HG02642 (cell line): ENCODE data around the gene AKNA.
"Not testable (repeated sequence)": the region's sequence is repeated elsewhere in the genome, so short reads cannot be mapped to it uniquely, and the experiment has no call there.

ENCODE experiments used
- ATAC-seq: cut with Tn5 transposase; IDR thresholded peaks from one replicate; pipeline ENCODE4 v1.9.1; 2021; ENCODE audit warnings: mild to moderate bottlenecking; ENCODE audit not compliant: unreplicated experiment, poor library complexity

Gene AKNA

DNA sequence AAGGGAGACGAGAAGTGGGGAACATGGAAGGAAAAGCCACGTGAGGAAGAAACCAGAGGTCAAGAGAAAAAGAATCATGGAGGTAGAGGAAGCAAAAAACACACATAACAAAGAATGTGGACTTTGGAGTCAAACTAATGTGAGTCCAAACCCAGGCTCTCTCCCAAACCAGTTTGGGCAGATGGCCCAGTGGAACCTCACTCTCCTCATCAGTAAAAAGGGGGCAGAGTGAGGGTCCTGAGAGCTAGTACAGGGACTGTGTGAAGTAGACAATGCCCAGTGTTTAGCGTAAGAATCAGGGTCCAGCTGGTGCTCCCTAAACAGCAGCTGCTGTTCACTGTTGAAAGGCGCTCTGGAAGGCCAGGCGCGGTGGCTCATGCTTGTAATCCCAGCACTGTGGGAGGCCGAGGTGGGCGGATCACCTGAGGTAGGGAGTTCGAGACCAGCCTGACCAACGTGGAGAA lies 59.4 kb downstream of the AKNA start:
- not testable (repeated sequence) for ATAC-seq

DNA sequence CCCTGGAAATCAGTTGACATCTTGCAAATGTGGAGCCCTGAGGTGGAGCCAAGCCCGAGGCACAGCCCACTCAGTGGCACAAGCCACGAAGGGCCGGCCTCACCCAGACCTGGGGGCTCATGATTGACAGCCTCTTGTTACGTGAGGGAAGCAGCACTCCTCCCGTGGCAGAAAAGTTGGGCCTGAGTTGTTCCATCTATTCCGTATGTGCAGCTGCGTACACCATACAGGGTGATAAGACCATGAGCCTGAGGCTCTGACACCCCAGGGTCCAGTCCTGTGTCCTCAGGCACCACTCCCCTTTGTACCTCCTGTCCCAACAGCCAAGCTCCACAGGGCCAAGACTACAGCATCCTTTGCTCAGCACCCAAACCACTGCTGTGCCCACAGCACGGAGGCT lies 60.0 kb downstream of the AKNA start:
- ATAC-seq: no peak

DNA sequence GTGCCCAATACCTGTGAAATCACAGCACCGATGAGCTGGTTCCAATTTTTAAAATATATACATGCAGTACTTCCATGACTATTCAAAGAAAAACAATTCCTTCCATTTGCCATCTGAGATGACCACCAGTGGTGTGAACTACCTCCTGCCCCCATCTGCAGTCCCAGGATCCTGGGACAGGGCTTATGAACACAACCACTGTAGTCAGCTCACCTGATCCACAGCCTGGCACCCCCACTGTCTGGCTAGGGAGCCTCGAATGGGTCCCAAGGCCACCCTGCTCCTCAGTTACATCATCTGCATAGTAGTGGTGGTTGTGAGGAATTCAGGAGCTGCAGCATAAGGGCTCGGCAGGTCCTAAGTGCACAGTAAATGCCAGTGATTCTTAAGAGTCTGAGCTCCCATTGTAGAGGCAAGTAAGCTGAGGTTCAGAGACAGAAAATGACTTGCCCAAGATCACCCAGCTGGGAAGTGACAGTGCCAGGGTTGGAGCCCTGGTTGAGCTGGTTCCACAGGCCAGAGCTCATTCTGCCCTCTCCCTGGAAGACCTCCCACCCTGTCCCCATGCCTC lies 62.0 kb downstream of the AKNA start:
- not testable (repeated sequence) for ATAC-seq

DNA sequence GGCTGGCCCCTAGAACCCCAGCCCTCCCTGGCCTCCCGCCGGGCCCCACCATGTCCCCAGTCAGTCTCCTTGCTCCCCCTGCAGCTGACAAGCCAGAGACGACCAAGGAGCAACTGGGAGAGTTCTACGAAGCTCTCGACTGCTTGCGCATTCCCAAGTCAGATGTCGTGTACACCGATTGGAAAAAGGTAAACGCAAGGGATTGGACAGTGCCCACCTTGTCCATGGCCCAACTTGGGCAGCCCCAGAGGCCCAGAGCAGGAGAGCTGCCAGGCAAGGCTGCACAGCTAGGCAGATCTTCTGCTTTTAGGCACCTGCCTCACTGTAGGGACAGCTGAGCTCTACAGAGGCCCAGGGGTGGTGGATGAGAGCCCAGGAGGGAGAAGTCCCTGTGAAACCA lies 62.8 kb downstream of the AKNA start:
- not testable (repeated sequence) for ATAC-seq

DNA sequence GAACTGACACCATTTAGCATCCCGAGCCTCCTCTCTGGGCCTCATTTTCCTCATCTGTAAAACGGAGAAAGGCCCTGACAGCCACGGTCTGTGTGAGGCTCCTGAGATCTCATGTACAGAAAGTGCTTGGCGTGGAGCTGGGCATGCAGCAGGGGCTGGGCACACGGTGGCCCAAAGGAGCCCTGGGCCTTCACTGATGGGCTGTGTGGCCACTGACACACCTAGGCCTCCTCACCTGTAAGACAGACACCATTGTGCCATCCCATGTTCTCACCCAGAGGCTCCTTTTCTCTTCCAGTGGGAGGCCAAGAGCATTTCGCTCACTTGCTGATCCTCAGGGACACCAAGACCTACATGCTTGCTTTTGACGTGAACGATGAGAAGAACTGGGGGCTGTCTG lies 63.3 kb downstream of the AKNA start:
- no peak for ATAC-seq

DNA sequence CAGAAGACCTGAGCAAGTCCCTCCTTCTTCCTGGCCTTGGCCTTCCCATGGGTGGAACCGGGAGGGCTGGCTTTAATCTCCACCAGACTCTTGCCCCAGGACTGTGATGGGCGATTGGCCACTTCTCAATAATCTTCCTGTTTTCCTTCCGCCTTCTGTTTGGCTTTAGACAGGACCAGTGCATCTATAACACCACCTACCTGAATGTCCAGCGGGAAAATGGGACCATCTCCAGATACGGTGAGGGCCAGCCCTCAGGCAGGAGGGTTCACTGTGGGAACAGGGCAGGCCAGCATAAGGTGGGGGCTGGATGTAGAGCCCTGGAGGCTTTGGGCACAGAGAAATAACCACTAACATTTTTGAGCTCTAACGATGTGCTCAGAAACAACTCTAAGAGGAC lies 63.9 kb downstream of the AKNA start:
- not testable (repeated sequence) for ATAC-seq

DNA sequence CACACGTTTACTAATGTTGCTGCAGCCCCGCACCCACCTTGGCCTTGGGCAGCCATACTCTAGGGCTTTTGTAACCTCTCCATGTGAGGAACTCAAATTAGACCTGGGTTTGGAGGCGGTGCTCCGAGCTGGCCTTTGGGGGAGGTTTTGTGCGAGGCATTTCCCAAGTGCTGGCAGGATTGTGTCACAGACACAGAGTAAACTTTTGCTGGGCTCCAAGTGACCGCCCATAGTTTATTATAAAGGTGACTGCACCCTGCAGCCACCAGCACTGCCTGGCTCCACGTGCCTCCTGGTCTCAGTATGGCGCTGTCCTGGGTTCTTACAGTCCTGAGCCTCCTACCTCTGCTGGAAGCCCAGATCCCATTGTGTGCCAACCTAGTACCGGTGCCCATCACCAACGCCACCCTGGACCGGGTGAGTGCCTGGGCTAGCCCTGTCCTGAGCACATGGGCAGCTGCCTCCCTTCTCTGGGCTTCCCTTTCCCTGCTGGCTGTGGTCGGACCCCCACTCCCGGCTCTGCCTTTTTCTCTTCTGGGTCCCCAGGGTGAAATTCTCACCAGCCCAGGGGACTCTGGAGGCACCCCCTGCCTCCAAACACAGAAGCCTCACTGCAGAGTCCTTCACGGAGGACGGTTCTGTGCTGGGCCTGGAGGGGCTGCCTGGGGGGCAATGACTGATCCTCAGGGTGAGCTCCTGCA lies 64.8 kb downstream of the AKNA start, which contains the start of gene ORM1:
Gene ORM1 (plus strand): TSS at position 268 of the 701 bp plus-strand sequence. CDS start 36 bp downstream, at position 304.
- ATAC-seq: not testable (repeated sequence)

DNA sequence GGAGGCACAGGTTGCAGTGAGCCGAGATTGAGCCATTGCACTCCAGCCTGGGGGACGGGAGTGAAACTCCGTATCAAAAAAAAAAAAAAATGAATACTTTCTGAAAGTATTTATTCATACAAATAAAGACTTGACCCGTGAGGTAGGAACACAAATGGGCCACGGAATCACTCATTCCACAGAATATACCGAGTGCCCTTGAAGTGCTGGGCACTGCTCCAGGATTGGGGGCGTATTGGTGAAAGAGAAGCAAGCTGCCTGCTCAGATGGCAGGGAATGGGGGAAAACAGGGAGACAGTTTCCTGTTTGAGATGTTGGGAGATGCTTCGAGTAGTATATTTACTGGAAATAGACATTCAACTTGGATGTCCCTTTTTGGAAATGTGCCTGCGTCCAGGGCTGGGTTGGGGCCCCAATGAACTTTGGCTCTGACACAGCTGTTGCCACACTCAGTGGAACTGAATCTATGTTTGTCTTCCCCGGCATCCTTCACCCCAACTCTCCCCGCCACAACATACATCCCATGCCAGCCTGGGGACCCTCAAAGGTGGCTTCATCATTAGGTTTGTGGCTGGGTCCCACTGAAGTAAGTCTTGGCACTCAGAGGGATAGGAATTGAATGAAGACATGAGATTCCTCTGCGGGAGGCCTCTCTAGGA lies 65.5 kb downstream of the AKNA start:
- ATAC-seq: not testable (repeated sequence)

DNA sequence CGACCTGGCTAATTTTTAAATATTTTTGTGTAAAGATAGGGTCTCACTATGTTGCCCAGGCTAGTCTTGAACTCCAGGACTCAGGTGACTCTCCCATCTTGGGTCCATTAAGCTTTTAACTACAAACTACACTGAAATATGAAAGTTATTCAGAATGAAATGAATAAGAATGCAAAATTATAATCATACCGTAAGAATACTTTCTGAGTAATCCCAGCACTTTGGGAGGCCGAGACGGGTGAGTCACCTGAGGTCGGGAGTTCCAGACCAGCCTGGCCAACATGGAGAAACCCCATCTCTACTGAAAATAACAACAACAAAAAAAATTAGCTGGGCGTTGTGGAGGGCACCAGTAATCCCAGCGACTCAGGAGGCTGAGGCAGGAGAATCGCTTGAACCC lies 66.0 kb downstream of the AKNA start:
- no peak for ATAC-seq

DNA sequence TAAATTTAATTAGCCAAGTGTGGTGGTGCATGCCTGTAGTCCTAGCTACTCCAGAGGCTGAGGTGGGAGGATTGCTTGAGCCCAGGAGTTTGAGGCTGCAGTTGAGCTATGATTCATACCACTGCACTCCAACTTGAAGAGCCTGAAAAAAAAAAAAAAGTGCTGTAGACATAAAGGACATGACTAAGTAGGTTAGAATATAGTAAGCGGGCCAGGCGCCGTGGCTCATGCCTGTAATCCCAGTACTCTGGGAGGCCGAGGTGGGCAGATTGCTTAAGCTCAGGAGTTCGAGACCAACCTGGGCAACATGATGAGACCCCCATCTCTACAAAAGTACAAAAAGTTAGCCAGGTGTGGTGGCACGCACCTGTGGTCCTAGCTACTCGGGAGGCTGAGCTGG lies 67.1 kb downstream of the AKNA start:
- ATAC-seq: not testable (repeated sequence)

DNA sequence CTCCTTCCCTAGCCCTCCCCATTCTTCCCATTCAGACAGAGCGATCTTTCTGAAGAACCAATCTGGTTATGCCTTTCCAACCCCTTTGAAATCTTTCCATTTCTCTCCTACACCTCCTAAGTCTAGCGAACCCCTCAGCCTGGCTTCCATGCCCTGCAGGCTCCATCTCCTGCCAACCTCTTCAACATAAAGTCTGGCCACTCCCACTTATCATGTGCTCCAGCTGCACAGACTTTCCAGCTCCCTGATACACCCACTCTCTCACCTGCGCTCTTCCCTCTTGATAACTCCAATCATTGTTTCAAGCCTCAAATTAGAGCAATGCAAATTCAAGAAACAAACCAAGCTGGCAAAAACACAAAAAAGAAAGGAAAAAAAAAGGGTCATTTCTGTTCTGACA lies 68.6 kb downstream of the AKNA start:
- no peak for ATAC-seq

GRCh38 chr9:114318416-114318815 lies 69.4 kb downstream of the AKNA start:
- no peak for ATAC-seq

GRCh38 chr9:114317665-114318357 lies 70.0 kb downstream of the AKNA start:
- ATAC-seq: no peak

DNA sequence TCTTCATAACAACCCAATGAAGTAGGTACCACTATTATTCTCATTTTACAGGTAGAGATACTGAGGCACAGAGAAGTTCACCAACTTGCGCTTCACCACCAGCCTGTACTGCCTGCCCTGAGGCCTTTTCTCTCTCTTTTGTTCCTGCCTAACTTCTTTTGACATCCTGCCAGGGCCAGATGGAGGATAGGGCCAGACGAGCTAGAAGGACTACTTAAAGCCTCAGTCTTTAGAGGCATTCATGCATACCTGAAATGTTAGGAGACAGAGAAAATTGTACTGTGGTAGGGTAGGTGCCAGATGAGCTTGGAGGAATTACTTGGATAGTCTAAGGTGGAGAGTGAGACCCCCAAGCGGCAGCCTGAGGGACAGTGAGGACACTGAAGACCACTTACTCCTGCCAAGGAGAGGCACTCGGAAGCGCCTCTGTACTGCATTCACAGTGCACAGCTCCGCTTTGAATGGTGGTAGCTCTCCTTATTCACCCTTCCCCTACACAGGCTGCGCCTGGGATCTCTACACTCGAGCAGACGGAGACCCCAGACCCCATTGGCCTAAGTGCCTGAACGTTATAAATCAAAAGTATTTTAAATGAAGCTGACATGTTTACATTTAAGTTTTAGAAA lies 71.1 kb downstream of the AKNA start:
- no peak for ATAC-seq

DNA sequence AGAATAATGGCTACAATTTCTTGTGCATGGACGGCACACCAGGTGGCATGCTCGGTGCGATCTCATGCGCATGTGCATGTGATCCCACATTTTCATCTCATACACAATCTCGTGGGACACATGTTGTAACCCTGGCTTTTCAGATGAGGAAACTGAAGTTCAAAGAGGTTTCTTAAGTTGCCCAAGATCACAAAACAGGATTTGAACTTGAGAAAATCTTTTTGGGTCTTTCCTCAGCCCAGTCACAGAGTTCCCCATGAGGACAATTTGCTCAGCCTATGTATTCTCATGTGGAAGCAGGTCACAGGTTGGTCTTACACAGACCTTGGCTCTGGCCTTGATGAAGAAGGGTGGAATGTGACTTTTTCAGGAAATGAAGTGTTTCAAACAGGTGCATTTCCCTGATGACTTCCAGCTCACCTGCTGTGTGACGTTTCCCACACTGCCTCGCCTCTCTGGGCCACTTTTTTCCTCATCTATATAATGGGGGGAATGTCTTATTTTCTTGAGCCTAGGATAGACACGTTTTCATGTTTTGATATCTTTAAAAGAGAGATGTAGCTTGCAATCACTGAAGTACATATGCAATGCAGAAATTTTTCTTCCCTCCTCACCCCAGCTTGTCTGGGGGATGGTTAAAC lies 71.9 kb downstream of the AKNA start:
- ATAC-seq: no peak

DNA sequence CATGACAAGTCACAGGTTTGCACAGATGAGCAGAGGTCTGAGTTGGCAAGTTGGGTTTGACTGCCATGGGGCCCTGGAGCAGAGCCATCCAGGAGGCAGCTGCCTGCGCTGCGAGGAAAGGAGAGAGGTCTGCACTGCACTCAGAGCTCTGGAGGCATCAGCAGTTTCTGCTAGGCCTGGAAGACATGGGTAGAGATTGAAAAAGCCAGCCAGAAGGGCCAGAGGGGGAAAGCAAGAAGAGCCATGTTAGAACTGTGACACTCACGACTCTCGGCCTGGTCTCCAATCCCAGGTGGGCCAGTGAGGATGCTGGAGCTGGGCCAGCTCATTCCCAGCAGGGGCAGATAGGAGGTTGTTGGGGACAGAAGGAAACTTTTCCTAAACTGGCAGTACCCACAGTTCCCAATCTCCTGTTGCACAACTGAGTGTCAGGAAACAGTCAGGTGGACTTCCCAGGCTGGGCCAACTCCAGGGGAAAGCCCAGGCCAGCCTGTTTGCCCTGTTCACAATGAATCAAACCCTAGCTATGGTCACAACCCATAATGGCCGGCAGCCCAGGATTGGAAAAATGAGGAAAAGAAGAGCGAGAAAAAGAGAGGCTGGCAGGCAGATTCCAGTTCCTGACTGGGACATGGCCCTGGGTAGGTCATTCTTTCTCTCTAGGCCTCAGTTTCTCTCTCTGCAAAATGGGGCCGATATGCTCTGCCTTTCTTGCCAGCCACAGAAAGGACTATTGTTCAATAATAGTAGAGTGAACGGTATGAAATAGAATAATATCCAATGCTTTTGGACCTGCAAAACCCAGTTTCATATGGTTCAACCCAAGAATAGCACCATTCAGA lies 72.7 kb downstream of the AKNA start:
- no peak for ATAC-seq

DNA sequence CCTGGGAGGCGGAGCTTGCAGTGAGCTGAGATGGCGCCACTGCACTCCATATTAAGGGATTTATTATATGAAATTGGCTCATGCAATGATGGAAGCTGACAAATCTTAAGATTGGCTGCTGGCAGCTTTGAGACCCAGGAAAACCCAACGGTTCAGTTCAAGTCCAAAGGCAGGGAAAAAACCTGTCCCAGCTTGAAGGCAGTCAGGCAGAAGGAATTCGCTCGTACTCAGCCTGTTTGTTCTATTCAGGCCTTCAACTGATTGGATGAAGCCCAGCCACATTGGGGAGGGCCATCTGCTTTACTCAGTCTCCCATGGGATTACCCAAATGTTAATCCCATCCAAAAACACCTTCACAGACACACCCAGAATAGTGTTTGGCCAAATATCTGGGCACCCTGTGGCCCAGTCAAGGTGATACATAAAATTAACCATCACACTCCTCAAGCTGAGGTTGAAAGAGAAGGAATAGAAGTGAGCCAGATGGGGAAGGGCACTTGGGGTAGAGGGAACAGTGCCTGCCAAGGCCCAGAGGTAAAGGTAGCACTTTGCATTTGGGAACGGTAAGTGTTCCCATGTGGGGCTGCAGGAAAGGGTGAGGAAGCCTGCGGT lies 73.4 kb downstream of the AKNA start:
- no peak for ATAC-seq

- ATAC-seq: no peak
Measured at GRCh38 chr9:114313186-114313585, 74.6 kb downstream of the AKNA start.

DNA sequence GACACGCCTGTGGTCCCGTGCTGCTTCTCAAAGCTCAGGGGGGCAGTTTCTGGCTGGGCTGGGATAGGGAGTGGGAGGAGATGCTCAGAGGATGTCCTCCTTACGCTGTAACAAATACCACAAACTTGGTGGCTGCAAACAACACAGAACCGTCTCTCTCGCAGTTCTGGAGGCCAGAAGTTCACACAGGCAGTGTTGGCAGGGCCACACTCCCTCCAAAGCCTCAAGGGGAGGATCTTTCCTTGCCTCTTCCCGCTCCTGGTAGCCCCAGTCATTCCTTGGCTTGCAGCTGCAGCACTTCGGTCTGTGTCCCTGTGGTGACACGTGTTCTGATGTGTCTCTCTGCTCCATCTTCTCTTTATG lies 75.3 kb downstream of the AKNA start:
- ATAC-seq: no peak
